Tibial artery (tissue), 4 donors: Measurements from ENCODE around the gene ZSCAN5B.

ENCODE experiments used
- DNase-seq, 2 donors: peaks; one replicate each; pipeline ENCODE4 v3.0.0-alpha.2; 2019
- H3K27ac ChIP-seq, 2 donors: fragments of 200-600 bp; sonication (generic) in 1 of 2; 1 replicate in 1 of 2; 2 replicates in 1 of 2; pipeline ENCODE4 v1.5.1; 2018 to 2019; ENCODE audit warnings: mild to moderate bottlenecking in 1 of 2
- H3K27me3 ChIP-seq, 2 donors: fragments of 200-600 bp; sonication (generic) in 1 of 2; one replicate each; pipeline versions ENCODE4 v1.5.1 to v1.6.0; 2016 to 2019
- H3K36me3 ChIP-seq, 3 donors: fragments of 200-600 bp; sonication (generic) in 2 of 3; one replicate each; pipeline ENCODE4 v1.5.1; 2016 to 2019; ENCODE audit warnings: mild to moderate bottlenecking in 2 of 3
- H3K4me1 ChIP-seq, 4 donors: fragments of 200-600 bp; sonication (generic) in 2 of 4; 1 replicate in 3 of 4; 2 replicates in 1 of 4; pipeline ENCODE4 v1.5.1; 2016 to 2019
- H3K4me3 ChIP-seq, 2 donors: fragments of 200-600 bp; sonication (generic) in 1 of 2; 1 replicate in 1 of 2; 2 replicates in 1 of 2; pipeline ENCODE4 v1.5.1; 2018 to 2019; ENCODE audit warnings: mild to moderate bottlenecking in 2 of 2
- H3K9me3 ChIP-seq, 3 donors: fragments of 200-600 bp; sonication (generic) in 1 of 3; one replicate each; pipeline ENCODE4 v1.5.1; 2016 to 2019
- CTCF ChIP-seq, 2 experiments: fragments of 200-600 bp in 1 of 2; fragments of 450-650 bp in 1 of 2; IDR thresholded peaks; one replicate each; pipeline ENCODE4 v1.5.1; 2017 to 2019; ENCODE audit warnings: antibody characterized with exemption in 2 of 2, mild to moderate bottlenecking in 1 of 2, moderate library complexity in 1 of 2
- intact Hi-C: fragments of 100-400 bp; cut with DNase I; formaldehyde crosslinking; loops from one replicate; pipeline ENCODE4 v1.15.0; 2023; ENCODE audit warnings: low total_unique reads

Gene ZSCAN5B

GRCh38 chr19:56159622-56160271 lies 37.8 kb downstream of the ZSCAN5B start:
- no peak for TF ChIP-seq CTCF (IDR thresholded peaks at IDR 0.05)
- peaks cover 31 to 71% (median 55%) of the 10 kb centered on the region in 3 donors for H3K36me3 ChIP-seq
- no peak for DNase-seq
- H3K9me3 ChIP-seq: no peaks in the 10 kb centered on the region
- no peaks in the 10 kb centered on the region for H3K4me1 ChIP-seq
- H3K4me3 ChIP-seq: no peak overlapping the region
- no peak overlapping the region for H3K27ac ChIP-seq
- H3K27me3 ChIP-seq: no peaks in the 10 kb centered on the region
- intact Hi-C loops: no loop called here

- no peak for DNase-seq
- TF ChIP-seq CTCF (IDR thresholded peaks at IDR 0.05): no peak
- Histone ChIP-seq H3K36me3 (peaks cover 31 to 78% (median 59%) of the 10 kb centered on the region in 3 donors), H3K27ac (no peak overlapping the region), H3K4me1 (no peaks in the 10 kb centered on the region), H3K4me3 (no peak overlapping the region), H3K27me3 (no peaks in the 10 kb centered on the region), H3K9me3 (no peaks in the 10 kb centered on the region)
- intact Hi-C loops: no loop called here
Measured at GRCh38 chr19:56159009-56159559, 38.5 kb downstream of the ZSCAN5B start.

GRCh38 chr19:56158170-56158757 lies 39.3 kb downstream of the ZSCAN5B start:
- H3K36me3 ChIP-seq: peaks cover 31 to 82% (median 60%) of the 10 kb centered on the region in 3 donors
- H3K9me3 ChIP-seq: no peaks in the 10 kb centered on the region
- intact Hi-C loops: no loop called here
- DNase-seq: no peak
- no peaks in the 10 kb centered on the region for H3K27me3 ChIP-seq
- no peaks in the 10 kb centered on the region for H3K4me1 ChIP-seq
- no peak for TF ChIP-seq CTCF (IDR thresholded peaks at IDR 0.05)
- no peak overlapping the region for H3K27ac ChIP-seq
- no peak overlapping the region for H3K4me3 ChIP-seq

- no peak overlapping the region for H3K27ac ChIP-seq
- no peaks in the 10 kb centered on the region for H3K9me3 ChIP-seq
- TF ChIP-seq CTCF (IDR thresholded peaks at IDR 0.05): no peak
- DNase-seq: no peak
- no peak overlapping the region for H3K4me3 ChIP-seq
- H3K36me3 ChIP-seq: peaks cover 31 to 81% (median 60%) of the 10 kb centered on the region in 3 donors
- H3K4me1 ChIP-seq: no peaks in the 10 kb centered on the region
- intact Hi-C loops: no loop called here
- no peaks in the 10 kb centered on the region for H3K27me3 ChIP-seq
Measured at GRCh38 chr19:56156768-56157167, 40.8 kb downstream of the ZSCAN5B start.

- Histone ChIP-seq H3K4me1 (no peaks in the 10 kb centered on the region), H3K4me3 (no peak overlapping the region), H3K27ac (no peak overlapping the region), H3K27me3 (no peaks in the 10 kb centered on the region), H3K9me3 (no peaks in the 10 kb centered on the region), H3K36me3 (peaks cover 23 to 67% (median 49%) of the 10 kb centered on the region in 3 donors)
- intact Hi-C loops: no loop called here
- TF ChIP-seq CTCF (IDR thresholded peaks at IDR 0.05): no peak
- DNase-seq: no peak
Measured at GRCh38 chr19:56155124-56155687, 42.4 kb downstream of the ZSCAN5B start.
